Kidney epithelial cell (primary cell): ENCODE measurements around the gene ARHGAP33. TPM values are rescaled to one million over a fixed set of nuclear protein-coding genes. Genes with fewer than 3 reads are reported as not detected.

ENCODE experiments used
- DNase-seq: peaks from one replicate; pipeline ENCODE4 v3.0.0-alpha.2; 2010; ENCODE audit warnings: low read depth
- H3K27me3 ChIP-seq: 2 replicates; pipeline ENCODE4 v1.6.0; 2011; ENCODE audit warnings: low read length; ENCODE audit not compliant: control insufficient read depth, insufficient read depth
- H3K36me3 ChIP-seq: 2 replicates; pipeline ENCODE4 v1.5.1; 2011; ENCODE audit warnings: low read length; ENCODE audit not compliant: control insufficient read depth, insufficient read depth
- H3K4me3 ChIP-seq: 2 replicates; pipeline ENCODE4 v1.5.1; 2011; ENCODE audit warnings: low read depth, mild to moderate bottlenecking, control low read depth, low read length
- CTCF ChIP-seq: IDR thresholded peaks from 2 replicates; pipeline ENCODE4 v1.5.1; 2011; ENCODE audit warnings: mild to moderate bottlenecking, moderate library complexity, low read length, control low read depth, inconsistent platforms; ENCODE audit not compliant: insufficient read depth, poor library complexity, severe bottlenecking
- total RNA-seq: library from RNA; depleted of rRNA; stranded (reverse); fragments of >200 nt; gene quantifications from 2 replicates; pipeline ENCODE4 v1.2.3, GENCODE V29; 2015

Gene ARHGAP33
- total RNA-seq, 1 donor from 2014 or later: 2.8 TPM

- no peak for DNase-seq
- no peaks in the 10 kb centered on the region for H3K36me3 ChIP-seq
- no peaks in the 10 kb centered on the region for H3K27me3 ChIP-seq
- no peak overlapping the region for H3K4me3 ChIP-seq
- TF ChIP-seq CTCF: no peak
These were observed 36.5 kb upstream of the ARHGAP33 start for GRCh38 chr19:35738887-35739229.

- H3K27me3 ChIP-seq: no peaks in the 10 kb centered on the region
- H3K4me3 ChIP-seq: peak overlapping the region; percentile 52
- TF ChIP-seq CTCF: no peak
- no peak for DNase-seq
- no peaks in the 10 kb centered on the region for H3K36me3 ChIP-seq
These were observed 35.9 kb upstream of the ARHGAP33 start for GRCh38 chr19:35739275-35740107.

GRCh38 chr19:35740108-35740422 is 35.3 kb upstream of the ARHGAP33 start:
- Histone ChIP-seq H3K27me3 (no peaks in the 10 kb centered on the region), H3K4me3 (peak overlapping the region; percentile 52), H3K36me3 (no peaks in the 10 kb centered on the region)
- DNase-seq: no peak
- no peak for TF ChIP-seq CTCF

- Histone ChIP-seq H3K4me3 (peak overlapping the region; percentile 52), H3K27me3 (no peaks in the 10 kb centered on the region), H3K36me3 (no peaks in the 10 kb centered on the region)
- peak; percentile 83 for DNase-seq
- no peak for TF ChIP-seq CTCF
These were observed 34.8 kb upstream of the ARHGAP33 start for GRCh38 chr19:35740423-35741202.

- DNase-seq: no peak
- H3K4me3 ChIP-seq: peak overlapping the region; percentile 37
- H3K27me3 ChIP-seq: no peaks in the 10 kb centered on the region
- peak; percentile 12 for TF ChIP-seq CTCF
- H3K36me3 ChIP-seq: no peaks in the 10 kb centered on the region
These were observed 34.2 kb upstream of the ARHGAP33 start for GRCh38 chr19:35741203-35741515.
